Stimulated activated naive B cell treated with anti-CD40 and anti-IgM and Interleukin-4, amounts not matched to agents 10 μg/mL and 1 μg/mL and 100 μg/mL, for 72 hours (primary cell): ENCODE measurements around the gene SLC35E4.
"Not testable (repeated sequence)": the region's sequence is repeated elsewhere in the genome, so short reads cannot be mapped to it uniquely, and the experiment has no call there.

Source experiments
- ATAC-seq, 2 donors: fragments of 150-1000 bp; cut with Tn5 transposase; replicated peaks; 2 replicates each; pipeline ENCODE4 v1.10.0; 2021; ENCODE audit warnings: moderate library complexity in 1 of 2
- DNase-seq: peaks from one replicate; pipeline ENCODE4 v3.0.0; 2021
- H3K27ac Mint-ChIP-seq: one replicate; pipeline ENCODE4 v1.8.0; 2022; ENCODE audit warnings: mild to moderate bottlenecking, mixed read lengths
- H3K27me3 Mint-ChIP-seq, 2 donors: one replicate each; pipeline ENCODE4 v1.8.0; 2022; ENCODE audit warnings: mixed read lengths in 2 of 2
- H3K36me3 Mint-ChIP-seq, 2 donors: one replicate each; pipeline ENCODE4 v1.8.0; 2022; ENCODE audit warnings: mixed read lengths in 2 of 2, mild to moderate bottlenecking in 1 of 2
- H3K4me1 Mint-ChIP-seq, 2 donors: one replicate each; pipeline ENCODE4 v1.8.0; 2022; ENCODE audit warnings: mixed read lengths in 2 of 2, mild to moderate bottlenecking in 1 of 2
- H3K4me3 Mint-ChIP-seq, 2 donors: one replicate each; pipeline ENCODE4 v1.8.0; 2022; ENCODE audit warnings: mild to moderate bottlenecking in 2 of 2, mixed read lengths in 2 of 2, moderate library complexity in 1 of 2
- H3K9me3 Mint-ChIP-seq, 2 donors: one replicate each; pipeline ENCODE4 v1.8.0; 2022; ENCODE audit warnings: mixed read lengths in 2 of 2, mild to moderate bottlenecking in 1 of 2

Gene SLC35E4

DNA sequence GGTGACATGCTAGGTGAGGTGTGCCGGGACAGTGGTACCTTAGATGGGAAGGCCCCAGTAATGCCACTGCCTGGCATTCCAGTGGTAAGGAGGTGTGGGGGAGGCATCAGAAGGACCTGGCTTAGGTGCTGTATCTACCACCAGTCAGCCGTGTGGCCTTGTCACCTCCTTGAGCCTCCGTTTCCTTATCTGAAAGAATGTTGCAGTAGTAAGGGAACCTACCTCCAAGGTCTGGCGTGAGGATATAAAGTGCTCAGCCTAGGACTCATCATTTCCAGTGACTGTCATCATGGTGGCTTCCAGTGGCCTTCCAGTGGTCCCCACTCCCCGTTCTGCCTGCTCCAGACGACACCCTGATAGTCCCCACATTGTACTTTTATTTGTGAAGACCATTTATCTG lies 38.9 kb downstream of the SLC35E4 start:
- Mint-ChIP-seq H3K4me1 (peaks cover 0 to 5% of the 10 kb centered on the region in 2 donors), H3K27me3 (peaks cover 19 to 30% of the 10 kb centered on the region in 2 donors), H3K9me3 (no peaks in the 10 kb centered on the region), H3K4me3 (no peak overlapping the region), H3K27ac (no peak overlapping the region), H3K36me3 (no peaks in the 10 kb centered on the region)
- DNase-seq (no peak), ATAC-seq (no peak)

DNA sequence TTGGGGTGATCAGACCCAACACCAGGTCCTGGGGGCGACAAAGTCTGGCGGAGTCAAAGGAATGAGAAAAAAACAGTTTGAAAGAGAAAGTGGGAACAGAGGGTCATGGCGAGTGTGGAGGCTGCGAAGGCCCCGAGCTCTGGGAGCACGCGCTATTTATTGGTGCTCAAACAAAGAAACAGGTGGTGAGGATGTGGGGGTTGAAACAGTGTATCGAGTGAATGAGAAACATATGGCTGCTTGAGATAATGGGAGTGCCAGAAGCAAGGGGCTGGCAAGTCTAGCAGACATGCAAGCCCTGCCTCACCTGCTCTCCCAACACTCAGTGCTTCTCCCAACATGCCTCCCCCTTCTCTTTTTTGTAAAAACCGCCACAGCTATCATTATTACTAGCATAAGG lies 39.9 kb downstream of the SLC35E4 start:
- H3K27me3 Mint-ChIP-seq: peaks cover 20 to 34% of the 10 kb centered on the region in 2 donors
- ATAC-seq (no peak), DNase-seq (no peak)
- no peaks in the 10 kb centered on the region for H3K9me3 Mint-ChIP-seq
- H3K27ac Mint-ChIP-seq: no peak overlapping the region
- H3K4me3 Mint-ChIP-seq: no peak overlapping the region
- peaks cover 0 to 2% of the 10 kb centered on the region in 2 donors for H3K4me1 Mint-ChIP-seq
- H3K36me3 Mint-ChIP-seq: no peaks in the 10 kb centered on the region

DNA sequence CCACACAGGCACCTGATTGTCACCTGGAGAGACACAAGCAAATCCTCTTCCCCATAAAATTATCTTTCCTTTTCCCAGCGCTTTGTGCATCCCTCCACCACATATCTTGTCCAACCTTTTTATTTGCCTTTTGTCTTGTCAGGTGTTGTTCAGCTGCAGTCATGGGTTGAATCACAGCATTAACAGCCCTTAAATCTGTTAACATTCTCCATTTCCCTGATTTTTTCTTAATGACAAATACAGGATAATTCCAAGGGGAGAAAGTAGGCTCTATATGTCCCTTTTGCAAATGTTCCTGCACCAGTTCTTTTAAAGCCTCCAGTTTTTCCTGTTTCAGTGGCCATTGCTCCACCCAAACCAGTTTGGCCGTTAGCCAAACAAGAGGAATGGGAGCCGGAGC lies 41.0 kb downstream of the SLC35E4 start:
- H3K36me3 Mint-ChIP-seq, H3K4me1 Mint-ChIP-seq, ATAC-seq, H3K27ac Mint-ChIP-seq, H3K9me3 Mint-ChIP-seq, H3K4me3 Mint-ChIP-seq, DNase-seq: not testable (repeated sequence)
- H3K27me3 Mint-ChIP-seq: peaks cover 20 to 34% of the 10 kb centered on the region in 2 donors

DNA sequence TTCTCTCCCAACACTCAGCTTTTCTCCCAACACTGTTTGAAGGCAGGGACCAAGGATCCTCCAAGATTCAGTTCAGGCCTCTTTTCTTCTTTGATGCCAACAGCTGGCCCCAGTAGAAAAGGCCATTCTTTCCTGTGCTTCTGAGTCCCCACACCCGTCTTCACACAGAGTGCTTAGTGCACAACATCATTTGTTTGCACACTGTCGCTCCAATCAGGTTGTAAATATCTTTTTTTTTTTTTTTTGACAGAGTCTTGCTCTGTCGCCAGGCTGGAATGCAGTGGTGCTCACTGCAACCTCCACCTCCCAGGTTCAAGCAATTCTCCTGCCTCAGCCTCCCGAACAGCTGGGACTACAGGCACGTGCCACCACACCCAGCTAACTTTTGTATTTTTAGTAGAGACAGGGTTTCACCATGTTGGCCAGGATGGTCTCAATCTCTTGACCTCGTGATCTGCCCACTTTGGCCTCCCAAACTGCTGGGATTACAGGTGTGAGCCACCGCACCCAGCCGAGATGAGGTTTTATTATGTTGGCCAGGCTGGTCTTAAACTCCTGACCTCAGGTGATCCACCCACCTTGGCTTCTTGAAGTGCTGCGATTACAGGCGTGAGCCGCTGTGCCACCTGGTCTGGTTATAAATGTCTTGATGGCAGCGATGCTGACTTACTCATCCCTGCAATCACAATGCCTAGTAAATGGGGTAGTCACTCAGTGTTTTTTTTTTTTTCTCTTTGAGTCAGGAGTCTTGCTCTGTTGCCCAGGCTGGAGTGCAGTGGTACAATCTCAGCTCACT lies 44.5 kb downstream of the SLC35E4 start:
- H3K27me3 Mint-ChIP-seq: peaks cover 21 to 44% of the 10 kb centered on the region in 2 donors
- not testable (repeated sequence) for H3K36me3 Mint-ChIP-seq, H3K4me3 Mint-ChIP-seq, ATAC-seq, H3K27ac Mint-ChIP-seq, H3K4me1 Mint-ChIP-seq, H3K9me3 Mint-ChIP-seq, DNase-seq

DNA sequence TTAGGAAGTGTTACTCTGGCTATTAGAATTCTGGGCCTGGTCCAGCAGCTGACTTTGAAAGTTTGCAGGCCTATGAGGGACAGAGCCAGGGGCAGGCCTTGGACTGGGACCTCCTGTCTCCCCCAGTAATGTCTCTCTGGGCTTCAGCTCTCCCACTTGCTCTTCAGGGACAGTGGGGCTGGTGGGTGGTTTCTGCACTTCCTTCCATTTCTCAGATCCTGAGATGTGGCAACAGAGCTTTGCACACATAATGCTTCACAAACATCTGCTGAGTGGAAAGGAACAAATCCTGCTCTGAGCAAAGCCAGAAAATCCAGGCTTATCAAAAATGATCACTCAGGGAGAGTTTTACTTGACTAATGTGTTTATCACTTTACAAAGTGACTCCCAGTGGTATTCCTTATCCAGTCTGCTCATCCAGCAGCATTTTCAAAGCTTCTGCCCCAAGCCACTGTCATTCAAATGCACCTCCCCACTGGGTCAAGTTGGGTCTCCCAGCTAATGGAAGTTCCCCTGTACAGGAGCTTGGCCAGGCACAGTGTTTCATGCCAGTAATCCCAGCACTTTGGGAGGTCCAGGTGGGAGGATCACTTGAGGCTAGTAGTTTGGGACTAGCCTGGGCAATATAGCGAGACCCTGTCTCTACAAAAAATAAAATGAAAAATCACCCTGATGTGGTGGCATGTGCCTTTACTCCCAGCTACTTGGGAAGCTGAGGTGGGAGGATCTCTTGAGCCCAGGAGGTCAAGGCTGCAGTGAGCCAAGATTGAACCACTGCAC lies 45.6 kb downstream of the SLC35E4 start:
- Mint-ChIP-seq H3K36me3 (no peaks in the 10 kb centered on the region), H3K4me1 (no peaks in the 10 kb centered on the region), H3K27me3 (peaks cover 22 to 43% of the 10 kb centered on the region in 2 donors), H3K4me3 (no peak overlapping the region), H3K27ac (no peak overlapping the region), H3K9me3 (no peaks in the 10 kb centered on the region)
- DNase-seq (no peak), ATAC-seq (no peak)

DNA sequence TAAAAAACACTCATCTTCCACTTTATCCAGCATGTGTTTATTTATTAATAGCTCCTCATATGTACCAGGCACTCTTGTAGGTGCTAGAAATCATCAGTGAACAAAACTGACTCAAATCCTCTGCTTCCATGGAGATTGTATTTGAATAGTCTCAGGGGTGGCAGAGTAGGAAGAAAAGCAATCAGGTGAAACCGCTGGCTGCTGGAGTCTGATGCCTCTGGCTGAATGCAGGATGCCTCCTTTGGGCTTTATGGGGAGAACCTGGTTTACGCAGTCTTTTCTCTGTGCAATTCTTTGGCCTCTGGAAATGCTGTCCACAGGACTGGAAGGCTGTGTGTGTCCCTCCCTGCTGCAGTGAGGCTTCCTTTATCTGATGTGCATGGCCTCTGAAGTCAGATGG lies 46.2 kb downstream of the SLC35E4 start:
- H3K4me3 Mint-ChIP-seq: no peak overlapping the region
- no peak for ATAC-seq
- no peak overlapping the region for H3K27ac Mint-ChIP-seq
- H3K4me1 Mint-ChIP-seq: no peaks in the 10 kb centered on the region
- H3K36me3 Mint-ChIP-seq: no peaks in the 10 kb centered on the region
- DNase-seq: no peak
- H3K27me3 Mint-ChIP-seq: peaks cover 18 to 38% of the 10 kb centered on the region in 2 donors
- no peaks in the 10 kb centered on the region for H3K9me3 Mint-ChIP-seq

DNA sequence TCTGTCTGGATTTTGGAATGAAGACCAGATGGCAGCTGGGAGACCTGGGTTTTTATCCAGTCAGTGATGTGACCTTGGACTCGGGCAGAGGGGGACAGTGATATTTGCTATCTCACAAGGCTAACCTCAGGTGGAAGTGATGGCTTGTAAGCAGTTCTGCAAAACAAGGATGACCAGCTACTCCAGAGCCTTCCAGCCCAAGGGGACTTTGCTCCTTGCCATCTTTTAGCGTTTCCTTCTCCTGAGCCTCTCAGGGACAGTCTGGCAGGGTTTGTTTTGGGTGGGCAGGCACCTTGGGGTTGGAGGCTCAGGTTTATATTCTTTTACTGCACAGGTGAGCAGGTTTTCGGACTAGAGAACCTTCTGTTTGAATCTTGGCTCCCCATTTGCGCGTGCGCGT lies 49.6 kb downstream of the SLC35E4 start:
- H3K4me1 Mint-ChIP-seq: no peaks in the 10 kb centered on the region
- ATAC-seq (no peak), DNase-seq (no peak)
- no peak overlapping the region for H3K4me3 Mint-ChIP-seq
- peaks cover 10 to 15% of the 10 kb centered on the region in 2 donors for H3K27me3 Mint-ChIP-seq
- H3K36me3 Mint-ChIP-seq: no peaks in the 10 kb centered on the region
- no peak overlapping the region for H3K27ac Mint-ChIP-seq
- H3K9me3 Mint-ChIP-seq: no peaks in the 10 kb centered on the region

DNA sequence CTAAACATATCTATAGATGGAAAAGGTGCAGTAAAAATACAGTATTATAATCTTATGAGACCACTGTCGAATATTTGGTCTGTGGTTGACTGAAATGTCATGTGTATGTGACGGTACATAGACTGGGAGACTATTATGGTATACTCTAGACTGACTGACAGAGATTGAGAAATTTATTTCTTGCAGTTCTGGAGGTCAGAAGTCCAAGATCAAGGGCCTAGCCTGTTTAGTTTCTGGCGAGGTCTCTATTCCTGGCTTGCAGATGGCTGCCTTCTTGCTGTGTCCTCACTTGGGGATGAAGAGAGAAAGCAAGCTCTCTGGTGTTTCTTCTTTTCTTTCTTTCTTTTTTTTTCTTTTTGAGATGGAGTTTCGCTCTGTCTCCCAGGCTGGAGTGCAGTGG lies 51.8 kb downstream of the SLC35E4 start:
- H3K36me3 Mint-ChIP-seq: no peaks in the 10 kb centered on the region
- no peaks in the 10 kb centered on the region for H3K4me1 Mint-ChIP-seq
- no peaks in the 10 kb centered on the region for H3K9me3 Mint-ChIP-seq
- peaks cover 20 to 27% of the 10 kb centered on the region in 2 donors for H3K27me3 Mint-ChIP-seq
- H3K4me3 Mint-ChIP-seq: no peak overlapping the region
- no peak for ATAC-seq
- no peak for DNase-seq
- H3K27ac Mint-ChIP-seq: no peak overlapping the region

DNA sequence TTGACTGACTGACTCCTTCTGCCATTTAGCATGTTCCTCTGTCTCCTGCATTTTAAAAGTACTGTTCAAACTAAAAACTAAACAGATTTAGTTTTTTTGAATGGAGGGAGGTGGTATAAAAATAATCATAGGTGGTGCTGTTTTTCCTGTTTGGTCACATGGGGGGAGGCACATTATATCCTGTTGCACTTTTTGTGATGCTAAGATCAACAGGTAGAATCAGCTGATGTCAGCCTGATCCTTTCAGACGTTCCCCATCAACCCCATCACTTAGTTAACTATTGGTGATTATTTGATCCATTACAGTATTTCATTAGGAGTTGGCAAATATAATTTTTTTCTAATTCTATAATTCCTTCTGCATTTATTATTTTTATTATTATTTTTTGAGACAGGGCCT lies 54.0 kb downstream of the SLC35E4 start:
- no peaks in the 10 kb centered on the region for H3K36me3 Mint-ChIP-seq
- peaks cover 27 to 36% of the 10 kb centered on the region in 2 donors for H3K27me3 Mint-ChIP-seq
- ATAC-seq: no peak
- DNase-seq: no peak
- H3K4me1 Mint-ChIP-seq: peaks cover 3 to 5% of the 10 kb centered on the region in 2 donors
- no peaks in the 10 kb centered on the region for H3K9me3 Mint-ChIP-seq
- H3K4me3 Mint-ChIP-seq: no peak overlapping the region
- H3K27ac Mint-ChIP-seq: no peak overlapping the region

DNA sequence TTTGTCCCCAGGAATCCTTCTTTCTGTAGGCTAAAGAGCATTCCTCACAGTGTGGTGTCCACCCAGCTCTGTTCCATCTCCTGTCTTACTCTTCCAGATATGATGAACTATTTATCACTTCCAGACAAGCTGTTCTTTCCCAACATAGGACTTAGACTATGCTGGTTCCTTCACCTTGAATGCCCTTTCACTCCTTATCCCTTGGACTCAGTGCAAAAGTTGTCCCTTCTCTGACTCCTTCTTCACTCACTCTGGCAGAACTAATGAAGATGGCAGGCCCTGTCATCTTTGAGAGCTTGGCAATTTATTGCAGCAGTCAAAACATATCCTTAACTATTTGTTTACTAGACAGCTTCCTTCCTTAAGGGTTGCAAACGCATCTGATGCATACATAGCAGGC lies 55.6 kb downstream of the SLC35E4 start:
- peaks cover 34 to 44% of the 10 kb centered on the region in 2 donors for H3K27me3 Mint-ChIP-seq
- H3K4me3 Mint-ChIP-seq: no peak overlapping the region
- no peak for DNase-seq
- H3K27ac Mint-ChIP-seq: no peak overlapping the region
- no peaks in the 10 kb centered on the region for H3K9me3 Mint-ChIP-seq
- no peak for ATAC-seq
- no peaks in the 10 kb centered on the region for H3K36me3 Mint-ChIP-seq
- H3K4me1 Mint-ChIP-seq: peaks cover 5% of the 10 kb centered on the region in 2 donors

DNA sequence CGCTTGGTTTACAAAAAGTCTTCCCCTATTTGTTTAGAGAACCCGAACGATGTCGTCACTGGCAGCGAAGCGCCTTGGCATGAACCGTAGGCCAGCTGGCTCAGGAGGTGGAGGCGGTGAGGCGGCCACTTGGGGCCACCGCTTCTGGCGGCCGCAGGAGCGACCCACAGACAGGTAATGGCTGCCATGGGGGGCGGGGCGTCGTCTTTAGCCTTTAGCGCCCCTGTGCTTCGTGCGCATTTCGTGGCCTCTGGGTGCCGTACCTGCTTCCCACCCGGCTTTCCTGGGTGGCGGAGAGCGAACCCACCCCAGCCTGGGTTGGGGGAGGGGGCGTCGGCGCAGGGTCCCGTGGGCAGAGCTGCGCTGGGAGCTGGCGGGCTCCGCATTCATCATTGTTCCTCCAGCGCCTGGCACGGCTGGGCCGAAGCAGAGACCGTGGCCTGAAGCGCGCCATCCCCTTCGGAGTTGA lies 58.6 kb downstream of the SLC35E4 start:
- Mint-ChIP-seq H3K27ac (peak overlapping the region; percentile 59), H3K4me3 (peak overlapping the region; percentile 87 to 88), H3K9me3 (no peaks in the 10 kb centered on the region), H3K36me3 (no peaks in the 10 kb centered on the region), H3K4me1 (peaks cover 5% of the 10 kb centered on the region in 2 donors), H3K27me3 (peaks cover 43 to 63% of the 10 kb centered on the region in 2 donors)
- ATAC-seq (peak; percentile 71 to 78), DNase-seq (peak; percentile 29)

DNA sequence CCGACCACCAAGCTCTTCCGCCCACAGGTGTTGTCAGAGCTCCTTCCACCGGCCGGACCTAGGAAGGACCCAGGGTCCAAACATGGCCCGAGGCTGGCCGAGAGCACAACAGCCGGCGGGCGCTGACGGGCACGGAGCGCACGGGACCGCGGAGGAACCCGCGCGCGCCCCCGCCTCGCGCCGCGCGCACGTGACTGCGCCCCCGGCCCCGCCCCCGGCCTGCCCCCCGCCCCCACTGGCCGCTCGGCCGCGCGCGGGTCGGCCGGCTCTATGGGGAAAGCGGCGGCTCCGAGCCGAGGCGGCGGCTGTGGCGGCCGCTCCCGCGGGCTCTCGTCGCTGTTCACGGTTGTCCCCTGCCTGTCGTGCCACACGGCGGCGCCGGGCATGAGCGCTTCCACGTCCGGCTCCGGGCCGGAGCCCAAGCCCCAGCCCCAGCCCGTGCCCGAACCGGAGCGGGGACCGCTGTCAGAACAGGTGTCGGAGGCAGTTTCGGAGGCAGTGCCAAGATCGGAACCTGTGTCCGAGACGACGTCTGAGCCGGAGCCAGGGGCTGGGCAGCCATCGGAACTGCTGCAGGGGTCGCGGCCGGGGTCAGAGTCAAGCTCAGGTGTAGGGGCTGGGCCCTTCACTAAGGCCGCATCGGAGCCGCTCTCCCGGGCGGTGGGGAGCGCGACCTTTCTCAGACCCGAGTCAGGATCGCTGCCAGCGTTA lies 59.2 kb downstream of the SLC35E4 start, which contains the start of gene OSBP2:
Gene OSBP2 (plus strand): TSS at position 235 of the 711 bp plus-strand sequence. CDS start 36 bp downstream, at position 271.
- Mint-ChIP-seq H3K4me3 (peak within 1 kb of the TSS; percentile 87 to 88), H3K36me3 (no peaks in the 10 kb centered on the region), H3K27me3 (peaks cover 43 to 63% of the 10 kb centered on the region in 2 donors), H3K27ac (peak within 1 kb of the TSS; percentile 59), H3K4me1 (peaks cover 5% of the 10 kb centered on the region in 2 donors), H3K9me3 (no peaks in the 10 kb centered on the region)
- ATAC-seq: peak; percentile 62
- DNase-seq: no peak

DNA sequence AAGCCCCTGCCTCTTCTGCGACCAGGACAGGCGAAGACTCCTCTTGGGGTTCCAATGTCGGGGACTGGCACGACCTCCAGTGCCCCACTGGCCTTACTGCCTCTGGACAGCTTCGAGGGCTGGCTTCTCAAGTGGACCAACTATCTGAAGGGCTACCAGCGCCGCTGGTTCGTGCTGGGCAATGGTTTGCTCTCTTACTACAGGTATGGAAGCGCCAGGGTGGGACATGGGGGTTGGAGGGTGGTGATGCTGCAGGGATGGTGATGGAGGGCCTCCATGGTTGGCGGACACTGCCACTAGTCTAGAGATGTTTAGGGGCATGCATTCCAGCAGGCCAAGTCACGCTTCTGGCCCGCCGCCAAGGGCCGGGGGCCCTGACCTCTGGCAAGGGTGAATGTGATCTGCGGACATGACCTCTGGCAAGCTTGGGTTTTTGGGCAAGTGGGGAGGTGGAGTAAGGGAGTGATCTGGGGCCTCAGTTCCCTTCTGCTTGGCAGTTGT lies 59.8 kb downstream of the SLC35E4 start:
- Mint-ChIP-seq H3K36me3 (no peaks in the 10 kb centered on the region), H3K27ac (peak overlapping the region; percentile 42), H3K9me3 (no peaks in the 10 kb centered on the region), H3K4me3 (peak overlapping the region; percentile 20 to 49), H3K27me3 (peaks cover 43 to 63% of the 10 kb centered on the region in 2 donors), H3K4me1 (peaks cover 5% of the 10 kb centered on the region in 2 donors)
- ATAC-seq: no peak
- DNase-seq: no peak
